HG02840 (cell line): ENCODE results near the gene ZNF883.
"Not testable (repeated sequence)": the region's sequence is repeated elsewhere in the genome, so short reads cannot be mapped to it uniquely, and the experiment has no call there.

Experiments
- ATAC-seq: cut with Tn5 transposase; IDR thresholded peaks from one replicate; pipeline ENCODE4 v1.9.1; 2021; ENCODE audit warnings: mild to moderate bottlenecking, moderate library complexity, moderate number of reproducible peaks; ENCODE audit not compliant: unreplicated experiment, low FRiP score

The ZNF883 gene

GRCh38 chr9:113011911-113012381 is at the start of gene ZNF883:
TSS of gene ZNF883 (minus strand) at chr9:113012192.
- no peak for ATAC-seq

DNA sequence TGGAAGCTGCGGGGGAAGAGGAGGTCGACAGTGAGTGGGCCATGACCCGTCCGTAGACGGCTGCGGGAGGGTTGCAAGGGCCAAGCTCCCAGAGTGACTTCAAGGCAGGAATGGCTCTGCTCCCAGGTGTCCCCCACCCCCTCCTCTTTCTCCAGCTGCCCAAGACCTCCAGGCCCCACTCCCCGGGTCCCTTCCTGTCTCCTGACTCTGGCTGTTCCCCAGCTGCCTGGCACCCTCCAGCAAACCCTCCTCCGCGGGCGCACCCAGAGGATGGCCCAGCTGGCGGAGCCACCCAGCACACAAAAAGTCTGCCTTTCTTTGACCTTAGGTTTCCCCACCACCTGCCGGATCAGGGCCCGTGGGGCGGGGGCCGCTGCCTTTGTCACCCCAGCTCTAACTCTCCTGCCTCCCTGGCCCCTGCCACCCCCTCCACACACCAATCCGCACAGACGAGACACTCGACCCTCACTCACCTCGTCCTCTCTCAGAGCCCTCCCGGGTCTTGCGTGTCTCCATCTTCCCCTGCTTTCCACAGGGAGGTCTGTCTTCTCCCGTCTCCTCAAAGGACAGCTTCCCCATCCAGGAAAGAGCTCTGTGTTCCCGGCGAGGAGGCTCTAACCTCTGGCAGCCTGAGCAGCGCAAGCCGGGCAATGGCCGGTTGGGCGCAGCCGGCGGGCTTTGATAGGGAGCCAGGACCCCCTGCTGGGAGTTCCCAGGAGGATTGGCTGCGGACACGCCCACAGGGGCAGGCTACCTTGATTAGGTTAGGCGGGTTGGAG is 49.3 kb upstream of the ZNF883 start:
- not testable (repeated sequence) for ATAC-seq

- ATAC-seq: not testable (repeated sequence)
Measured at GRCh38 chr9:113059581-113060284, 47.7 kb upstream of the ZNF883 start.

GRCh38 chr9:113057193-113057592 is 45.2 kb upstream of the ZNF883 start:
- ATAC-seq: no peak

- no peak for ATAC-seq
Measured at GRCh38 chr9:113056191-113057106, 44.5 kb upstream of the ZNF883 start, which contains the start of gene ZFP37. TSS of gene ZFP37 (minus strand) at chr9:113056724. CDS start at chr9:113056688, 36 bp downstream.

- no peak for ATAC-seq
Measured at GRCh38 chr9:113042884-113043657, 31.1 kb upstream of the ZNF883 start.

DNA sequence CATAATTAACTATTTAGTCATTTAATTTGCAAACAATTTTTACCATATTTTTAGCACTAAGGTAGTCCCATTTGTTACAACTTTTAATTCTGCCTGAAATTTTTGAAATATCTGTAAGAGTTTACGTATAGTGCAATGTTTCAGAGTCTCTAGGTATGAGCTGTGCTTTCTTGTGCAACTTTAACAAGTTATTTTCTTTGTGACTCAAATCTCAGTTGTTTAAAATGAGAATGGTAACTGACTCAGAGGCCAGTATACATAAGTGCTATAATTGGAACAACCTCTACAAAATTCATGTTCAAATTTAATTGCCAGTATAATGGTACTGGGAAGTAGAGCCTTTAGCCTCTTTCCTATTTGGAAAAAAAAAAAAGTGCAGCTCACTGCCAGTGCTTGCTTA is 14.2 kb upstream of the ZNF883 start:
- ATAC-seq: no peak

GRCh38 chr9:113018247-113018646 is 6.3 kb upstream of the ZNF883 start:
- ATAC-seq: no peak

GRCh38 chr9:113012492-113012891 is 500 bp upstream of the ZNF883 start:
- ATAC-seq: no peak

- ATAC-seq: no peak
Measured at GRCh38 chr9:113005777-113006176, 6.2 kb downstream of the ZNF883 start.

GRCh38 chr9:112997236-112997941 is 14.6 kb downstream of the ZNF883 start:
- ATAC-seq: no peak

DNA sequence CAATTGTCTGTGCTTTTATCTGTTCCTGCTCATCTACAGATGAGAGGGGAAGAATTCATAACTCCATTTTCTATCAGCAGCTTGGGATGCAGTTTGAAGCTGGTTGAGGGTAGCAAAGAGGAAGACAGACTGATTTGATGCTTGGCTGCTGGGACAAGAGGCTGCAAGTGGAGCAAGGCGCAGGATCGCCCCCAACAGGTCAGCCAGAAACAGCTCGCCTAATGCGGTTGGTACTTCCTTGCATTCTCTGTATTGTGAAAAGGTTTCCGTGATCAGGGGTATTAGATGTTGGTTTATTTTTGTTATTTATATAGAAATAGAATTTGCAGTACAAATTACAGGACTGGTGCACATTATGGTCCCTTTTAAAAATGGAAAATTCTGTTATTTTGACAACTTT is 40.6 kb downstream of the ZNF883 start:
- ATAC-seq: no peak

GRCh38 chr9:112970939-112971338 is 41.1 kb downstream of the ZNF883 start:
- ATAC-seq: no peak

- ATAC-seq: no peak
Measured at GRCh38 chr9:112969730-112970129, 42.3 kb downstream of the ZNF883 start.

DNA sequence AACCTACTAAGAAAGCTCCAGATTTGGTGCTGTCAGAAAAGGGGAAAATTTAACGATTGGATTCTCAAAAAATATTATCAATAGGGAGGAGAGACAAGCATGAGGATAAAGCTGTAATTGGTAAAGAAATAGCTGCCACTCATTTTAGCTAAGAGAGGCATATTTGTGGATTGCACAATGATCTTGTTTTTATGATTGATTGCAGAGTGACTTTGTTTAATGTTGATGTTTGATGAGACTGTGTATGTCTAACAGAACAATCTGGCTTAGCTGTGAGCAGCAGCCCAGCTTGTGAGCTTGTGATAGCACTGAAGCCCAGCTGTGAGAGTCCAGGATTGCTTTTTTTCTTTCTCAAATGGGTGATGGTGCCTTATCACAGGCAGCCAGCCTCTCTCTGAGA is 56.4 kb downstream of the ZNF883 start:
- no peak for ATAC-seq

DNA sequence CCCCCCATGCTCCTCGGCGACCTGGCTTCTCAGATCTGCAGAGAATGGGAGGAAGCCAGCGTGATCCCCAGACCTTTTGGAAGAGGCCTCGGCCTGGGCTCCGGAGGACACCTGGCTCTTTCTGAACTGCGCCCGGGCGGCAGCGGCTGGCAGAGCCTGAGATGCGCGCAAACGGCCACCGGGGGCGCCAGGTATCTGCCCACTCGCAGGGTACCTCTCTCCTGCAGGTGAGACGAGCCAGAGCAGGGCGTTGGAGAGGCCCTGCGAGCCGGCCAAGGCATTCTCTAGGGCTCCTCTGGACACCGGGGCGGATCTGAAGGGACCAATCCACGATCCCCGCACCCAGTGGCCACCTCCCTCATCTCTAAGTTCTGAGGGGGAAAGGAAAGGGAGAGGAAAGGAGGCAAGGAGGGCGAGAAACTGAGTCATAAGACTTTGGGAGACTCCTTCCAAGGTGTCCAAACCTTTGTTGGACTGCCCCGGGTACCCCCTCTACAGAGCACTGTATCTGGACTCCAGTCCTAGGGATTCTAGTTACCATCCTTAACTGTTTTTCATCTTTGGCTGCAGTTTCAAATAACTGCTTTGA is 66.3 kb downstream of the ZNF883 start:
- no peak for ATAC-seq

- no peak for ATAC-seq
Measured at GRCh38 chr9:112939418-112939817, 72.6 kb downstream of the ZNF883 start.

- no peak for ATAC-seq
Measured at GRCh38 chr9:112933696-112934095, 78.3 kb downstream of the ZNF883 start.
